Spleen (tissue), 7 donors: ENCODE results near the gene BABAM2.

Experiments used
- CTCF ChIP-seq, 11 experiments: fragments of 200-600 bp in 7 of 11; fragments of 450-650 bp in 4 of 11; sonication (generic) in 4 of 11; IDR thresholded peaks in 8 of 11; conservative IDR thresholded peaks in 3 of 11; 1 replicate in 7 of 11; 2 replicates in 4 of 11; pipeline versions ENCODE4 v1.4.0 to v1.8.0; 2016 to 2021; ENCODE audit warnings: antibody characterized with exemption in 11 of 11, inconsistent platforms in 4 of 11, mild to moderate bottlenecking in 1 of 11
- POLR2A ChIP-seq, 3 donors: fragments of 450-650 bp; IDR thresholded peaks; one replicate each; pipeline ENCODE4 v1.5.1; 2017; ENCODE audit warnings: antibody characterized with exemption in 3 of 3, mild to moderate bottlenecking in 1 of 3
- POLR2AphosphoS5 ChIP-seq, 3 donors: sonication (generic); formaldehyde crosslinking; IDR thresholded peaks; one replicate each; pipeline ENCODE4 v1.5.1; 2017; ENCODE audit warnings: antibody characterized with exemption in 3 of 3
- donor health status: DM: no; HTN: no; CAD: no; lungs with moderate emphysema.
- donor health status: DM: no; HTN: no; CAD: no.
- donor health status: DM: no; HTN: no; CAD: no.

GRCh38 chr2:27909901-27910300, 19.4 kb downstream of the BABAM2 start:
- TF ChIP-seq CTCF (IDR thresholded peaks at IDR 0.05 in 8 of 11, conservative IDR thresholded peaks at IDR 0.05 in 3 of 11), result no peak
- no peak for TF ChIP-seq POLR2A (IDR thresholded peaks at IDR 0.05)
- TF ChIP-seq POLR2AphosphoS5 (IDR thresholded peaks at IDR 0.05), result no peak
